IPS-NIHi7 (cell line): ENCODE data around the gene DHX36.

ENCODE experiments used
- DNase-seq: peaks from one replicate; pipeline ENCODE4 v3.0.0; 2012; ENCODE audit warnings: mixed read lengths; ENCODE audit errors: extremely low spot score

The DHX36 gene

DNA sequence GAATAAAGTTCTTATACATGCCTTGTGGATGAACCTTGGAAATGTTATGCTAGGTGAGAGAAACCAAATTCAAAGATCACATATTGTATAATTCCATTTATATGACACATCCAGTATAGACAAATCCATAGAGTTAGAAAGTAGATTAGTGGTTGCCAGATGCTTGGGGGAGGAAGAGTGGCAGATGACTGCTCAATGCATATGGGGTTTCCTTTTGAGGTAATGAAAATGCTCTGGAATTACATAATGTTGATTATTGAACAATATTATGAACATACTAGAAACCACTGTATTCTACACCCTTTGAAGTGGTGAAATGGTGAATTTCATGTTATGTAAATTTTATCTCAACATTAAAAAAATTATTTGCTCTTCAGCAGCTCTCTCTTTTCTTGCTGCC, 100.8 kb downstream of the DHX36 start:
- DNase-seq: no peak
